Measurements from ENCODE around the gene GFI1B.
"Not testable (repeated sequence)": the region's sequence is repeated elsewhere in the genome, so short reads cannot be mapped to it uniquely, and the experiment has no call there.

The GFI1B gene

DNA sequence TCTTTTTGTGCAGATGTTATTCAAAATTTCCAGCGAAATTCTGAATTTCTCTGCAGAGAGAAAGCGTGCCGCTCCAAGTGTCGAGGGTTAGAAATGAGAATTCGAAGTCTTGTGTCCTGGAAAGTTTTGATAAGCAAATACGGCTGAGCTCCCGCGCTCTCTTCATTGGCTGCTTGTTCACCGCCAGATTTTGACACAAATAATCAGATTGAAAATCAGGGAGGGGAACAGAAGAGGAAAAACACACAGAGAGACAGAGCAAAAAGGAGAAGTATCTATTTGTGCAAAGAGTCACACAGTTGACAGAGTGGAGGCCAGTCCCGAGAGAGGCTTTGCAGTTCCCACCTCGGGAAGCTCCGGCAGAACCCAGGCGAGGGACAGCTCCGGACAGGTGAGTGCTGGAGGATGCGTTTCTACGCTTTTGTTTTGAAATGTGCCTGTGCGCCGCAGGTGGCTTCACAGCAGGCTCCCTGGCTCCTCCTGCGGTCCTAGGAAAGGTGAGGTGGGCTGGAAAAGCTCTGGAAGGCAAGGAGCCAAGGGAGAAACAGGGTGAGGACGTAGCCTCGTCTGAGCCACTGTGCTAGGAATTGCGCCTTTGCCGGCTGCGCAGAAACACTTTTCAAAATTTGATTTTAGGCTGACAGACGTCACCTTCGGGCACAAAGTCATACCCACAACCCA is at the start of gene GFI1B:
GFI1B (plus strand) TSS at position 244 of the 681 bp plus-strand sequence. CDS start 7,985 bp downstream, outside the sequence.
- DNase-seq = no peak

DNA sequence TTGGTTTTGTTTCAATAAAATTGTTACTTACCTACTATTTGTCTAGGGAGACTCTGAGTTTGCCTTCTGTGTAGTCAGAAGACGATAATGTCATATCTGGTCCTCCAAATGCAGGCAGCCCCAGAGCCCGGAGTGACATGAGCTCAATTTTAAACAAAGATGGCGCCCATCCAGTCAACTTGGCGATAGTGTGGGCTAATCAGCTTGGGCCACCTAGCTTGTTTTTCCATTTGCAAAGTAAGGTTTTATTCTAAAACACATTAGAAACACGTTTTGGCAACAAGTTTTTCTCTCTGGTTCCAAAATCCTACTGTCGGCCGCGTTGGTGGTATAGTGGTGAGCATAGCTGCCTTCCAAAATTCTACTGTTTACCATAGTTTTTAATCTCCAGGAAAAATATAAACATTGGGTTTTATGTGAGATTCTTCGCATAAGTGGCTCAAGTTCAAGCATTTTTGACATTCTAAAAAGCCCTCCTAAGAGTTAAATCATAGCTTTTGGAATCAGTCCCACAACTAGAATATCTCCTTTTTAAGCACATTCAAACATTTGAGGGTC is 47.2 kb upstream of the GFI1B start:
- DNase-seq = peak; percentile 23

- no peak for DNase-seq
Observed at GRCh38 chr9:132935026-132935425, 43.5 kb upstream of the GFI1B start.

DNA sequence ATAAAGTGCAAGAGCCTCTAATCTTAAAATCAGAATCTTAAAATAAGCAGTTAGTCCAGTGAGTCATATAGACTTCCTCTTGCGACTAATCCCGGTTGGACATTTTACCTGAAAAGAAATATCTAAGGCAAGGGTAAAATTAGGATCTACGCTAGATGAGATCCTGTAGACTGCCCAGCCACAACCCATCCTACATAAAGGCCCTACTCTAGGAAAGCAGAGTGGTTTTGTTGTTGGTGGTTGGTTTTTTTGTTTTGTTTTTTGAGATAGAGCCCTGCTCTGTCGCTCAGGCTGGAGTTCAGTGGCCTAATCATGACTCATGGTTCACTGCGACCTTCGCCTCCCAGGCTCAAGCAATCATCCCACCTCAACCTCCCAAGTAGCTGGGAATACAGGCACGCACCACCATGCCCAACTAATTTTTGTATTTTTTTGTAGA is 41.0 kb upstream of the GFI1B start:
- peak; percentile 24 for DNase-seq

DNA sequence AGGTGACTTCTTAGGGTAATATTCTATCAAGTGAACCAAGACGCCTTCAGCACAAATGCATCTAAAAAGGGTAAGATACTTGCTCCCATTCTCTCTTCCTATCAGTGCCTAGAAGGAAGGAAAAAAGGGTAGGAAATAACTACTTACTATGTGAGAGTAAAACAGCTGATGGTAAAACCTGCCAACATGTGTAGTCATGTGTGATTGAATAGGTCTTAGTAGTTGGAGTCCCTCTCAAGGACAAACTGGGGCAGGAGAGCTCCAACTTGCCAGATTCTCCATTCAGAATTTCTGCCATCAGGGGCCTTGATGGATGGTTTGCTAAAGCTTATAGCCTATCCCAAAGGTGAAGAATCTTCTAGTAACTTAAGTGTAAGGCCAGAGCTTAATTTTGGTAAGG is 39.3 kb upstream of the GFI1B start:
- DNase-seq = no peak

GRCh38 chr9:132942541-132943182 is 35.8 kb upstream of the GFI1B start:
- DNase-seq = no peak

- DNase-seq = no peak
Observed at GRCh38 chr9:132943651-132944293, 34.7 kb upstream of the GFI1B start.

DNA sequence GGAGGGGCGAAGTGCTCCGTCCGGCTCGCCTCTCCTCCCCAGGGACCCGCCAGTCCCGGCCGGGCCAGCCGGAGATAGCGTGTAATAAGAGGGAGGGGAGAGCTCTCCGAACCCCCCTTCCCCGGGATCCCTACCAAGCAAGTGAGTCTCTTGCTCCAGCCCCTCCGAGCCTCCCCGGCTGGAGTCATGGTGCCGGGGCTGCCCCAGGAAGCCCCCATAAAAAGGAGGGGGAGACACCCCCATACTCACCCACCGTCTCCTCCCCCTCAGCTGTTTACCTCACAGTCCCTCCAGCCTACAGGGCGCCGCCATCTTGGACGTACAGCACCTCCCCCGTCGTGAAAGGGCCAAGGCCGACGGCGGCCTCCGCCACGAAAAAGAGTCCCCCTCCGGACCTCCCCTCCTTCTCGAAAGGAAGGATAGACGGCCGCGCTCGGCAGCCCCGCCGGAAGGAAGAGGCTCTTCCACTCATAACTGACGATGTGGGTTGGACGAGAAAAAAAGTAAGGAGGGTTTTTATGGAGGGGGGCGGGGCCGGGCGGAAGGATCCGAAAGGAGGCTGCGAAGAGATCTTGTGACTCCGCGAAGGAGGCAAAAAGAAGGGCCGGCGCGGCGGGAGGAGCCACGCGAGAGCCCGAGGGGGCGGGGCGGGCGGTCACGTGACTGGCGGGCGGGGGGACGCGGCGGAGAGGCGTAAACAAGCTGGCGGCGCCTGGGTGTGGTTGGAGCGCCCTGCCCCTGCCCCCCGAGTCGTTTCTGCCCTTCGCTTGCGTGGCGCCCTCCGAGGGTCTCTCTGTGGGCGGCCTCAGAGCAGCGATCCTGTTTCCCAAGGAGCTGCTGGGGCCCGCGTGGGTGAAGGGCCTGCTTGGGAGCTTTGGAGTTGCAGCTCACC is 34.0 kb upstream of the GFI1B start, which contains the start of gene TSC1:
TSC1 (minus strand) TSS at position 323 of the 892 bp plus-strand sequence. CDS start 15,744 bp downstream, outside the sequence.
- peak; percentile 96 for DNase-seq

DNA sequence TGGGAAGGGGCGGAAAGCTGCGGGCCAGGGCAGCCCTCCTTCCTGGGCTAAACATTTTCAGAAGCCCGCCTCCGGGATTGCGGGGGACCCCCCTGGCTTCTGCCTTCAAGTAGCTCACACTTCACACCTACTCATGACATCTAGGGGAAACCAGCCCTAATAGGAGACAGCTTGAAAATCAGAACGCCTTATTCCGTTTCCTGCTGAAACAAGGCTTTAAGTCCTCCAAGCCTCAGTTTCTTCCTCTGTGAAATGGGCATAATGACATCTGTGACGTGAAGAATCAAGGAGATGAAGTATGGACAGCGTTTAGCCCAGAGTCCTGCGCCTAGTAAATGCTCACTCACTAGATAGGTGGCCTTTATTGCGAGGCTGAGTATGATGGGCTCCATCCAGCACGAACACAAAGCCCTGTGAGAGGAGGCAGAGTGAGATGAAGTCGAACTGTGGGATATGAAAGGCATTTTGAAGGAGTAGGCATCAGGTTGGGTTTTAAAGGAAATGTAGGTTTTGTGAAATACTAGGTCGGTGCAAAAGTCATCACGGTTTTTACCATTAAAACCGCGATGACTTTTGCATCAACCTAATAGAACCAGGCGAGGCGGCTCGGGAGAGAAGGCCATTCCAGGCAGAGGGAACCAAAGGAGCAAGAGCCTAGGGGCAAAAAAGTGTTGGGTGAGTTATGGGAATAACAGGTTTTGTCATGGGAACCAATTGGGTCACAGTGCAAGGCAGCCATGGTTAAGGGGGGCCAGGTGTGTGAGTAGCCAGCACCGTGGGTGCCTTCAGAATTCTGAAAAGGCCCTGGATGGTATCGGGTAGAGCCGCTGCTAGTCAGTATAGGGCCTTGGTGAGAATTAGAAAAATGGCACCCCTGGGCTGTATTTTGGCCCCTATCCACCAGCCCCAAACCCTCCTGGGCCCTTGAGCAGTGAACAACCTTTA is 33.0 kb upstream of the GFI1B start:
- DNase-seq = no peak

DNA sequence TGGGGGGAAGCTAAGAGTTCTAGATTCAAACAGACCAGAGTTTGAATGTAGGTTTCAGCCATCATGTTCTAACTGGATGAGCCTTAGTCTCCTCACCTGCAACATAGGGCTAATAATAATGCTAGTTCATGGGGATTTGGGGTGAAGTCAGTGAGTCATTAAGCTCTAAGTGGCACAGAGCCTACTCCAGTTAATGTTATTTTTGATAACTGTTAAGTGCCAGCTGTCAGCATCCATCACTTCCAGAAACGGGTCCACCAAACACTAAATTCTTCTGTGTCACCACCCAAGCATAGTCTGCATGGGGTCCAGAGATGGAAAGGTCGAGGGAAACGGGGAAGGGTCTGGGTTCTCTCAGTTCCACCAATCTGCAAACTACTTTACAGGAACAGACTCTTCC is 32.3 kb upstream of the GFI1B start:
- peak; percentile 23 for DNase-seq

DNA sequence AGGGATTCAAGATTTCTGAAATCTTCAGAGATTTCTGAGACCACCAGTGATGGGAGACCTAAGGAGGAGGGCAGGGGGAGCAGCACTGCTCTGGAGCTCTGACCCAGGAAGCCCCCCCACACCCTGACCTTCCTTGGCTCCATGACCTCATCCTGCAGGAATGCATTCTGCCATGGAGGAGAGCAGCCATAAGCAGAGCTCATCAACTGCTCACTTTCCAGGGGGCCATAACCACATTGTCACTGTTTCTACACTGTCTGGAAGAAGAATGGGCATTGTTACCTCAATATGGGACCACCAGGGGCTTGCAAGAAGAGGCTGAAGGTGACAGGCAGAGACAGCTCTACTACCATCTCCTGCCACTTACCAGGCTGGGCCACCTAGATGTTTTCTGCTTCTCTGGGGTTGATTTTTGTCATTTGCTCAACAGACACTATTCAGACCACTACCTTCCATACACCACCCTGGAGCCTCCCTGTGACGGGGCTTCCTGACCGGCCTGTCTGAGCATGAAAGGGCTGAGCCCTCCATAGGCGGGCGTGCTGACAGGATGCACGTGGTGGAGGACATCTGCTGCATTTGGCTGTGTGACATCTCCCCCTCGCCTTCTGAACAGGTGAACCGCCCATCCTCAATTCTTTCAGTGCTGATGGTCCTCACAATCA is 31.7 kb upstream of the GFI1B start:
- peak; percentile 85 for DNase-seq

GRCh38 chr9:132947756-132948155 is 30.7 kb upstream of the GFI1B start:
- DNase-seq = no peak

GRCh38 chr9:132948482-132949050 is 29.9 kb upstream of the GFI1B start:
- no peak for DNase-seq

- no peak for DNase-seq
Observed at GRCh38 chr9:132949709-132950108, 28.8 kb upstream of the GFI1B start.

DNA sequence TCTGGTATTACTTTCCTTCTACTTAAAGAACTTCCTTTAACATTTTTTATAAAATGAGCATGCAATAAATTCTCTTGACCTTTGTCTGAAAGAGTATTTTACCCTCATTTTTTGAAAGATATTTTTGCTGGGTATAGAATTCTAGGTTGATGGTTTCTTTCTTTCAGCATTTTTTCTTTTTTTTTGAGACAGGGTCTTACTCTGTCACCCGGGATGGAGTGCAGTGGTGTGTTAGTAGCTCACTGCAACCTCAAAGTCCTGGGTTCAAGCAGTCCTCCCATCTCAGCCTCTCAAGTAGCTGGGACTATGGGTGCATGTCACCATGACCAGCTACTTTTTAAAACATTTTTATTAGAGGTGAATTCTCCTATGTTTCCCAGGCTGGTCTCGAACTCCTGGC is 23.4 kb upstream of the GFI1B start:
- no peak for DNase-seq

DNA sequence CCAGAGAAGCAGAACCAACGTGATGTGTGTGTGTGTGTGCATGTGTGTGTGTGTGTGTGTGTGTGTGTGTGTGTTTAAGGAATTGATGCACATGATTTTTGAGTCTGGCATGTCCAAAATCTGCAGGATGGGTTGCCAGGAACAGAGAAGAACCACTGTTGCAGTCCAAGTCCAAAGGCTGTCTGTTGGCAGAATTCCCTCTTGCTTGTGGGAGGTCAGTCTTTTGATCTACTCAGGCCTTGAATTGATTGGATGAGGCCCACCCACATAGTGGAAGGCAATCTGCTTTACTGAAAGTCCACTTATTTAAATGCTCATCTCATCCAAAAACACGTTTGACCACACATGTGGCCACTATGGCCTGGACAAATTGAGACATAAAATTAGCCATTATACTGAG is 22.7 kb upstream of the GFI1B start:
- no peak for DNase-seq

- no peak for DNase-seq
Observed at GRCh38 chr9:132957805-132958204, 20.7 kb upstream of the GFI1B start.

DNA sequence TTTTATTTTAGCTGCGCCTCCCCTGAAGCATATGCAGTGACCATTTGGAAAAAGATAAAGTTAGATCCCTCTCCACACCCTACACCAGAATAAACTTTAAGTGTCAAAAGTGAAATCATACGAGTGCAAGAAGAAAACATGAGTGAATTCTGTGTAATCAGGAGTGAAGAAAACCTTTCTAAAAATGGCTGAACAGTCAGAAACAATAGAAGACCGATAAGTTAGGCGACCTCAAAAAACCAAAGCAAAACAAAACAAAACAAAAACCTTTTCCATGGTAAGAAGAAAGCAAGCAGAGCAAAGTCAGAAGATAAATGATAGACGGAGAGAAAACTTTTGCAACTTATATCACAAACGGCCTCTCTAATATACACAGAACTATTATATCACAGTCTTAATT is 17.5 kb upstream of the GFI1B start:
- no peak for DNase-seq

DNA sequence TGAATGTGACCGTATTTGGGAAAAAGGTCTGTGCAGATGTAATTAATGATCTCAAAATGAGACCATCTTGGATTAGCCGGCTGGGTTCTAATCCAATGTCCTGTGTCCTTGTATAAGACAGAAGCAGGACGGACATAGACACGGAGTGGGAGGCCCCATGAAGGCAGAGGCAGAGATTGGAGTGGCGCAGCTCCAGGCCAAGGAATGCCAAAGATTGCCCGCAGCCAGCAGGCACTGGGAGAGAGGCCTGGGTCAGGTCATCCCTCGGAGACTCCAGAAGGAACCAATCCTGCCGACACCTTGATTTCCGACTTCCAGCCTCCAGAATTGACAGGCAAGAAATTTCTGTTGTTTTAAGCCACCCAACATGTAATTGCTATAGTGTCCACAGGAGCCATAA is 13.0 kb upstream of the GFI1B start:
- no peak for DNase-seq

- DNase-seq = not testable (repeated sequence)
Observed at GRCh38 chr9:132967908-132968307, 10.6 kb upstream of the GFI1B start.

- DNase-seq = no peak
Observed at GRCh38 chr9:132969783-132970182, 8.7 kb upstream of the GFI1B start.

Measured in EL (cell line).